ENCODE measurements around the gene TAB2.

GRCh38 chr6:149277621-149278020 is 39.9 kb upstream of the TAB2 start:
- no peak for TF ChIP-seq POLR2AphosphoS5 (IDR thresholded peaks at IDR 0.05; ENCODE audit: low read depth, low read length)
- TF ChIP-seq REST (IDR thresholded peaks at IDR 0.05; ENCODE audit: insufficient read depth in 1 of 2, low read depth in 2 of 2, low read length in 2 of 2) = no peak
- TF ChIP-seq SIN3A (IDR thresholded peaks at IDR 0.05; ENCODE audit: borderline replicate concordance, insufficient read depth, low read length) = no peak
